ENCODE data around the gene FANK1. TPM values are rescaled to one million over a fixed set of nuclear protein-coding genes. Genes with fewer than 3 reads are reported as not detected.
A peak's percentile ranks its signal among the peaks of the same experiment; 100 is the strongest.
"Not testable (repeated sequence)": the region's sequence is repeated elsewhere in the genome, so short reads cannot be mapped to it uniquely, and the experiment has no call there.

Gene FANK1
- total RNA-seq, 1 experiment from 2014 or later: 2.5 TPM

GRCh38 chr10:125878957-125879835, 17.2 kb upstream of the FANK1 start:
- no peaks in the 10 kb centered on the region for H3K27me3 ChIP-seq (ENCODE audit: control insufficient read depth, insufficient read depth, low read length)
- DNase-seq: no peak
- H3K4me3 ChIP-seq (ENCODE audit: insufficient read depth, low read depth, low read length): no peak overlapping the region
- peaks cover 5% of the 10 kb centered on the region; the same call in 1 of the 2 replicates for H3K36me3 ChIP-seq (replicated peaks; ENCODE audit: control insufficient read depth, insufficient read depth, low read length)

- Histone ChIP-seq H3K27me3 (ENCODE audit: control insufficient read depth, insufficient read depth, low read length) (no peaks in the 10 kb centered on the region), H3K36me3 (replicated peaks; ENCODE audit: control insufficient read depth, insufficient read depth, low read length) (peaks cover 5% of the 10 kb centered on the region; the same call in 1 of the 2 replicates), H3K4me3 (ENCODE audit: insufficient read depth, low read depth, low read length) (no peak overlapping the region)
- DNase-seq: no peak
These were observed 15.6 kb upstream of the FANK1 start for GRCh38 chr10:125880719-125881118.

GRCh38 chr10:125881192-125881591, 15.2 kb upstream of the FANK1 start, which contains the start of gene DHX32:
Gene DHX32 (minus strand): TSS chr10:125881292. CDS start chr10:125880824, 468 bp downstream.
- peak; percentile 71 for DNase-seq
- no peak within 1 kb of the TSS for H3K4me3 ChIP-seq (ENCODE audit: insufficient read depth, low read depth, low read length)
- H3K36me3 ChIP-seq (replicated peaks; ENCODE audit: control insufficient read depth, insufficient read depth, low read length): peaks cover 3% of the 10 kb centered on the region; the same call in 1 of the 2 replicates

GRCh38 chr10:125882596-125882995, 13.8 kb upstream of the FANK1 start:
- no peak for DNase-seq
- Histone ChIP-seq H3K27me3 (ENCODE audit: control insufficient read depth, insufficient read depth, low read length) (no peaks in the 10 kb centered on the region), H3K4me3 (ENCODE audit: insufficient read depth, low read depth, low read length) (no peak overlapping the region), H3K36me3 (replicated peaks; ENCODE audit: control insufficient read depth, insufficient read depth, low read length) (no peaks in the 10 kb centered on the region)

More at GRCh38 chr10:125881192-125881591, 15.2 kb upstream of the FANK1 start, which contains the start of gene DHX32:
- H3K27me3 ChIP-seq (ENCODE audit: control insufficient read depth, insufficient read depth, low read length): no peaks in the 10 kb centered on the region

- no peak for DNase-seq
- no peak overlapping the region for H3K4me3 ChIP-seq (ENCODE audit: insufficient read depth, low read depth, low read length)
- no peaks in the 10 kb centered on the region for H3K27me3 ChIP-seq (ENCODE audit: control insufficient read depth, insufficient read depth, low read length)
- H3K36me3 ChIP-seq (replicated peaks; ENCODE audit: control insufficient read depth, insufficient read depth, low read length): no peaks in the 10 kb centered on the region
These were observed 13.2 kb upstream of the FANK1 start for GRCh38 chr10:125883211-125883610.

GRCh38 chr10:125886914-125887512, 9.4 kb upstream of the FANK1 start:
- H3K36me3 ChIP-seq (replicated peaks; ENCODE audit: control insufficient read depth, insufficient read depth, low read length): no peaks in the 10 kb centered on the region
- H3K27me3 ChIP-seq (ENCODE audit: control insufficient read depth, insufficient read depth, low read length): no peaks in the 10 kb centered on the region
- H3K4me3 ChIP-seq (ENCODE audit: insufficient read depth, low read depth, low read length): no peak overlapping the region
- no peak for DNase-seq

- H3K36me3 ChIP-seq (replicated peaks; ENCODE audit: control insufficient read depth, insufficient read depth, low read length); H3K27me3 ChIP-seq (ENCODE audit: control insufficient read depth, insufficient read depth, low read length); H3K4me3 ChIP-seq (ENCODE audit: insufficient read depth, low read depth, low read length); DNase-seq: not testable (repeated sequence)
These were observed 6.9 kb upstream of the FANK1 start for GRCh38 chr10:125889441-125889840.

- H3K27me3 ChIP-seq (ENCODE audit: control insufficient read depth, insufficient read depth, low read length); H3K36me3 ChIP-seq (replicated peaks; ENCODE audit: control insufficient read depth, insufficient read depth, low read length); H3K4me3 ChIP-seq (ENCODE audit: insufficient read depth, low read depth, low read length); DNase-seq: not testable (repeated sequence)
These were observed 4.0 kb upstream of the FANK1 start for GRCh38 chr10:125892402-125892801.

- DNase-seq; H3K4me3 ChIP-seq (ENCODE audit: insufficient read depth, low read depth, low read length); H3K27me3 ChIP-seq (ENCODE audit: control insufficient read depth, insufficient read depth, low read length); H3K36me3 ChIP-seq (replicated peaks; ENCODE audit: control insufficient read depth, insufficient read depth, low read length): not testable (repeated sequence)
These were observed 2.2 kb upstream of the FANK1 start for GRCh38 chr10:125894176-125894575.

- peak; percentile 72 for DNase-seq
- H3K27me3 ChIP-seq (ENCODE audit: control insufficient read depth, insufficient read depth, low read length); H3K36me3 ChIP-seq (replicated peaks; ENCODE audit: control insufficient read depth, insufficient read depth, low read length): not testable (repeated sequence)
- H3K4me3 ChIP-seq (ENCODE audit: insufficient read depth, low read depth, low read length): peak overlapping the region; percentile 70
These were observed 955 bp upstream of the FANK1 start for GRCh38 chr10:125895130-125896087.

- peak overlapping the region; percentile 70; the same call in 1 of the 2 replicates for H3K4me3 ChIP-seq (ENCODE audit: insufficient read depth, low read depth, low read length)
- not testable (repeated sequence) for H3K27me3 ChIP-seq (ENCODE audit: control insufficient read depth, insufficient read depth, low read length); H3K36me3 ChIP-seq (replicated peaks; ENCODE audit: control insufficient read depth, insufficient read depth, low read length); DNase-seq
These were observed 953 bp downstream of the FANK1 start for GRCh38 chr10:125897317-125897716.

- not testable (repeated sequence) for H3K36me3 ChIP-seq (replicated peaks; ENCODE audit: control insufficient read depth, insufficient read depth, low read length); H3K27me3 ChIP-seq (ENCODE audit: control insufficient read depth, insufficient read depth, low read length); H3K4me3 ChIP-seq (ENCODE audit: insufficient read depth, low read depth, low read length); DNase-seq
These were observed 4.6 kb downstream of the FANK1 start for GRCh38 chr10:125900963-125901362.

- H3K36me3 ChIP-seq (replicated peaks; ENCODE audit: control insufficient read depth, insufficient read depth, low read length); H3K4me3 ChIP-seq (ENCODE audit: insufficient read depth, low read depth, low read length); DNase-seq; H3K27me3 ChIP-seq (ENCODE audit: control insufficient read depth, insufficient read depth, low read length): not testable (repeated sequence)
These were observed 6.8 kb downstream of the FANK1 start for GRCh38 chr10:125903135-125903640.
